Stimulated activated CD4-positive, alpha-beta T cell treated with anti-CD3 and anti-CD28 coated beads, Interleukin-2, amount 100 ng/mL, for 4 hours (primary cell): Measurements from ENCODE around the gene VPS45.
A peak's percentile ranks its signal among the peaks of the same experiment; 100 is the strongest.
"Not testable (repeated sequence)": the region's sequence is repeated elsewhere in the genome, so short reads cannot be mapped to it uniquely, and the experiment has no call there.

ENCODE experiments used
- DNase-seq: peaks from one replicate; pipeline ENCODE4 v3.0.0-alpha.2; 2020; ENCODE audit warnings: low read depth

Gene VPS45

DNA sequence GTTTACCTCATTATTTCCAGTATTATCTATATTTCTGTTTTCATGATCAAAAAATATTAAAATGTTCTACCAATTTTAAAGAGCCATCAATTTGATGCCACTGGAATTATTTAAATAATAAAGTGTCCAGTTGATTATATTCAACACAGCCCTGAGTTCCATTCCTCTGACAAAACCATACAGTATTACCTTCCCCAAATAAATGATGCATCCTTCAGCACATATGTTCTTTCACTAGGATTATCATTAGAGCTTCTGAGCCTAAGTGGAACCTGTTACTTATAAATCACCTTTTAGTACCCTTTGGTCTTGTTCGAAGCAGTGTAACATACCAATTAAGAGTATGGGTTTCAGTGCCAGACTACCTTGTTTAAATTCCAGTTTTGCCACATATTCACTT lies 64.8 kb downstream of the VPS45 start:
- DNase-seq: no peak

DNA sequence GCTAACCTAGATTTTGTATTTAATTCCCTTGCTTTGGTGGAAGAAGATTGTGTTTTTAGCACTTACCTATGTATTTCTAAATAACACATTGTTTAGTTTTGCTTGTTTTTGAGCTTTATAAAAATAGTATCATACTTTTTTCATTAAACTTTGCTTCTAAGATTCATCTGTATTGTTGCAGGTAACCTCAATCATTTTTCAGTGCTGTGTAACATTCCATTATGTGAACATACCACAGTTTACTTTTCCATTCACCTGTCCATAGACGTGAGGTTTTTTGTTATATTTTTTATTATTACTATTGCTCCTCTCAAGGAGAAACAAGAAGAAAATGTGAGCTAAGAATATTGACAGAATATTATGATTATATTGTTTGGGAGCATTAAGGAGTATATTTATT lies 67.0 kb downstream of the VPS45 start:
- DNase-seq: no peak

DNA sequence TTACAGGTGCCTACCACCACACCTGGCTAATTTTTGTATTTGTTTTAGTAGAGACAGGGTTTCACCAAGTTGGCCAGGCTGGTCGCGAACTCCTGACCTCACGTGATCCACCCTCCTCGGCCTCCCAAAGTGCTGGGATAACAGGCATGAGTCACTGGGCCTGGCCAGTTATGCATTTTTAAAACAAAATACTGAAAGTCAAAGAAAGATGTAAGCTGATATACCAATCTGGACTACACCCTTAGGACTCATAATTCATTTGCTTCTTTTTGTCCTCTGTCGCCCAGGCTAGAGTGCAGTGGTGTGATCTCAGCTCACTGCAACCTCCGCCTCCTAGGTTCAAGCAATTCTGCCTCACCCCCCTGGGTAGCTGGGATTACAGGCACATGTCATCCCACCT lies 67.8 kb downstream of the VPS45 start:
- not testable (repeated sequence) for DNase-seq

DNA sequence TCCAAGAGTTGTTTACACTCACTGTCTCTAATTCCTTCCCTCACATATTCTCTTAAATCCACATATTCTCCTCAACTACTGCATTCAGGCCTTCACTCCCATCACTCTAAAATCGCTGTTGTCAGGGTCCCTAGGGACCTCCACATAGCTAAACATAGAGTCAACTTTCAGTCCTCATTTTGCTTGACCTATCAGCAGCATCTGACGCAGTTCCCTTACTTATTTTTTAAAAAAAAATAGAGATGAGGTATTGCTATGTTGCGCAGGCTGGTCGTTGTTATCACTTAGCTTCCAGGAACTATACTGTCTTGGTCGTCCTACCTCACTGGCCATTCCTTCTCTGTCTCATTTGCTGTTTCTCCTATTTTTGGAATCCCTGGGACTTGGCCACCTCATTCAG lies 70.5 kb downstream of the VPS45 start:
- DNase-seq: no peak

DNA sequence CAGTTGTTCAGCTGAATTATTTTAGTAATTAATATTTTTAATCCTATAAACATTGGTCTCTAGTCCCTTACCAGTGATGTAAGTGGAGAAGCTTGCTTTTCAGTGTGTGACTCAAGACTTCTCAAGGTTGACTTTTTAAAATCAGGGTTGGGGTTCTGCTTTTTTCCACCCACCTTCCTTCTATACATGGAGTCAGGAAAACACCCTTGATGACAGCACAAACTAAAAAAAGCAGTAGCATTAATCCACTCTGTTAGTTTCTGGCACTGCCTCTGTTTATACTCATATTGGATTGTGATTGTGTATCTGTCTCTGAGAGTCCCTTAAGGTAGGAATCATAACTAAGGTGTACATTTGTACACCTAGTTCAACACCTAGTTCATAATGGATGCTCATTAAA lies 73.9 kb downstream of the VPS45 start:
- no peak for DNase-seq

DNA sequence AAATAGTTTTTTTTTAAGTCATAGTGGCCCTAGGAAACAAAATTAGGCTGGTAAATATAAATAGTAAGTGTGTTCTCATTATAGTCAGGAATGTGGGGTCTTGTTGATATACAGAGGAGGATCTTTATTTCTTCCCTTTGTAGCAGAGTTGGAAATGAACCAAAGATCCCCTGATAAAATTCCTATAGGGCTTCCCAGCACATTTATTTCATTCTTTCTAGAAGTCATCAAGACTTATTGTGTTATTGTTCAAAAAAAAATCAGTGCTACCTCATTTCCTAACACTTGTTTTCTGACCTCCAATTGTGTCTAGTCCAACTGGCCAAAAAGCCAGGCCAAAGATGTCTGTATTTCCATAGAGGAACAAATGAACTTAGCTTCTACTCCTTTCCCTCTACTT lies 74.5 kb downstream of the VPS45 start:
- no peak for DNase-seq

DNA sequence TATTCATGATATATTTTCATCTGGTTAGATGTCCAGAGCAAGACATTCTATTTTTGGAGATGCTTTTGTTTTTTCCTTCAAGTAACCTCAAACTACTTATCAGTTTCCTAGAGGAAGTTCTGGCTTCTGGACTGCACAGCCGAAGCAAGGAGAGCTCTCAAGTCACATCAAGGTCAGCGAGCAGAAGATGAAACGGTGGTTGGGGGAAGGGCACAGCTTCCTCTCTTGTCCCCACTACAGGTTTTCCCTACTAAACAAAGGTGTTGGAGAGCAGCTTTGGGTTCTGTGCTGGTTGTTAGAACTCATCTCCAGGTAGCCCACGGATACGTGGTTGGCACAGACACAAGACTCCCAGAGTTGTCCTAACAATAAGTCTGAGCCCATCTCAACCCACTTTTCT lies 77.0 kb downstream of the VPS45 start:
- no peak for DNase-seq

DNA sequence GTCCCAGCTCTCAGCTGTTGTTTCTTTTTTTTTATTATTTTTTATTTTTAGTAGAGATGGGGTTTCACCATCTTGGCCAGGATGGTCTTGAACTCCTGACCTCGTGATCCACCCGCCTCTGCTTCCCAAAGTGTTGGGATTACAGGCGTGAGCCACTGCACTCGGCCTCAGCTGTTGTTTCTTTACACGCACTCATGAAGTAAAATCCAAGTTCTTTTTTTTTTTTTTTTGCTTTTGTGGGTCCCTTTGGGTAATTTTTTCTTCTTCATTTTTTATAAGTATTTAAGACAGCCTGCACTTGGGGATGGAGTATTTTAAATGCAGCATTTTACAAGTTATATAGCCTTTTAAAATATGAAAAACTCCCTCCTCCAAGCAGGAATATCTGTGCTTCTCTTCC lies 78.4 kb downstream of the VPS45 start:
- not testable (repeated sequence) for DNase-seq

DNA sequence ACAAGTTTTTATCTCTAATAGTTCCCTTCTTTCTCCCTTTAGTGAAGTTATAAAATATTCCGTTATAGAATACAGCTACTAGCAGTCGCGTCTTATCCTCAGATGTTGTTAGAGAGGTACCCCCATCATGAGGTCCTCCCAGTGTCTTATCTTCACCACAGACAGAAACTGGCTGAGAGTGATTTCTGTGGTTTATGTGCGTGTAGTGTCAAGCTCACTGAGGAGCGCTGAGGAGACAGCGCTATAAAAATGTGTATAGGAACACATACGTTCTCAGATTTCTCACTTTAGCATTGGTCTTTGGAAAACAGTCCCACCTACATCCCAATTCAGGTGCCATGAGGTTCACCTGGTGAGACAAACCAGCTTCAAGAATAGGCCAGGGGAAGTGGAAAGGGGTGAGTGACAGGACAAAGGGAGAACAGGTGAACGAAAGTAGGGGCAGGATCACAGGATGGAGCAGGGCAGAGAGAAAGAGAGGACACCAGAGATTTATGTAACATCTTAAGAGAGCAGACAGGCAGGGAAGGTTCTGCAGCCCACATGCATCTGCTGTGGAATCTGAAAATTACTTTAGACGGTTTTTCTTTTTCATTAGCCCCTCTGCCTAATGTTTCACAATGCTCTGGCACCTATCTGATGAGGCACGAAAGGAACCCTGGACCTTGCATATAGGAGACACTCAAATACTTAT lies 79.4 kb downstream of the VPS45 start:
- DNase-seq: no peak

DNA sequence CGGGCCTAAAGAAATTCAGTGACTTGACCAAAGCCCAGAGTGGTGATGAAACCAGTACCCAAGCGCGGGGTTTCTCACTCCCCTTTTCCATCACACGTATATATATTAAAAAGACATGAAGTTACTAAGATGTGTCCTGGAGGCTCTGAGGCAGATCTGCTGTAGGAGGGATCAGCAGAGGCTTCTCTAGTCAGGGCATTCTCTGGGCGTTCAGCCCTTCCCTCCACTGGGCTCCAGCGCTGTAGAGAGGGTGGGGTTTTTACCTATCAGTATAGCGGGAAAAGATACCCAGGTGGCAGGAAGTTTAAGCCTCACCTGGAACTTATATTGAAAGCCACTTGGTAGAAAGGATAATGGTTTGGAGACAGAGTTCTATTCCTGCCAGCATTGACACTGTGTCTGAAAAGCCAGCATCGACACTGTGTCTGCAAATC lies 81.3 kb downstream of the VPS45 start:
- no peak for DNase-seq

DNA sequence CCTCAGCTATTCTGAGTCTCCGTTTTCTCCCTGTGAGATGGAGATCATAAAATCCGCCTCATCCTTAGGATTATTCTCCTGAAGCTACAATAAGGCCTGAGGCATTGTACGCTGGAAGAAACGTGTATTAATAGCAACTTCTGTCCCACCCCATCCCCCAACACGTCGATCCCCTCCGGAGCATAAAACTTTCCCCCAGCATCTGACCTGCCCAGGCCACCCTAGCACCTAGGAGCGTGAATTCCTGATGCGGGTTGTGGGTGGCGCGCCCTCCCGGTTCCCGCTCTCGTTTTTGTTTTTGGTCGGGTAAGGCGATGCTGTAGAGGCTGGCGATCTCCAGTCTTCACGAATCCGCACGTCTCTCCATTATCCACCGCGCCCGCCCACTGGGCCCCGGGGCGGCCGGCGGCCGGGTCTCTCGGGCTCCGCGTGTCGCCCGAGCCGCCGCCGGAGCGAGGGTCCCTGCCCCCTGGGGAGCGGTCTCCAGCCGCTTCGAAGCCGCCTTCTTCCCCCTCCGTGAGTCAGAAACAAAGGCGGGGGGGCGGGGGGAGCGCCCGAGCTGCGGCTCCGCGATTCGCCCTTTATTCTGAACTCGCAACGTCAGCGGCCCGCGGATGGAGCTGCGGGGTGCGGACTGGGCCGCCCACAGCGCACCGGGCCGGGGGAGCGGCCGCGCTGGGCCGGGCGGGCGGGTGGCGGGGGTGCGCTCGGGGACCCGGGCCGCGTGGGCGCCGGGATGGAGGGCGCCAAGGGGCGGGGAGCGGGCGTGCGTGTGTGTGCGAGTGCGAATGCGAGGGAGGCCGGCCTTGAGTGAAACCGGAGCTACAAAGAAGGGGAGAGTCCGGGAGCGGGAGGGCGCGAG lies 81.9 kb downstream of the VPS45 start, which contains the start of gene PLEKHO1:
PLEKHO1 (plus strand) TSS at position 646 of the 862 bp plus-strand sequence. CDS start 342 bp downstream, outside the sequence.
- DNase-seq: peak; percentile 82

DNA sequence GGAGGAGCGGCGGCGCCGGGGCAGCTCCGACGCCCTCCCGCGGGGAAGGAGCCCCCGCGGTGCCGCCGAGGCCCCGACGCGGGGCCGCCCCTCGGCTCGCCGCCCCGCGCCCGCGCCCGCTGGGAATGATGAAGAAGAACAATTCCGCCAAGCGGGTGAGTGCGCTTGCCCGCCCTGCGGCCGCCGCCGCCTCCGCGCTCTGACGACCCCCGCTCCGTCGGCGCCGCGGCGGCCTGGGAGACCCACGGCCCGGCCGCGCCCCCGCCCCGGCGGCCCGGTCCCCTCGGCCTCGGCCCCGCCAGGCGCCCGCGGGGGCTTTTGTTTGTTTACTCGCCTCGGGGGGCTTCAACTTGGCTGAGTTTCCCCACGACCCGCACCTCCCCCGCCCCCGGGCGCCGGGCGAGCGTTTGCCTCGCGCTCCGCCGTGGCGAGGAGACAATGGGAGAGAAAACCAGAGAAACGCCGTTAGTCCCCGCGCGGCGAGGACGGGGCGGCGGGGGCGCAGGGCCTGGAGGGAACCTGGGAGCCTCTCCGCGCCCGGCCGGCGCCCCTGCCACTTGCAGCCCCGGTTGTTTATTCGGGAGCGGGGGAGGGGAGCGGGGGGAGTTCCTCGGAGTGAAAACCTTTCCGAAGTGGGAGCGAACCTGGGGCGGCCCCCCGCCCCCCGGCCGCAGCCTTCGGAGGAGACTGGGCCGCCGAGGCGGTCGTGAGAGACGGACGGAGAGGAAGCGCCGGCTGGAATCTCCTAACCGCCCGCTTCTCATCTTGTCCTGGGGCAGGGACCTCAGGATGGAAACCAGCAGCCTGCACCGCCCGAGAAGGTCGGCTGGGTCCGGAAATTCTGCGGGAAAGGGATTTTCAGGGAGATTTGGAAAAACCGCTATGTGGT lies 82.8 kb downstream of the VPS45 start:
- no peak for DNase-seq

DNA sequence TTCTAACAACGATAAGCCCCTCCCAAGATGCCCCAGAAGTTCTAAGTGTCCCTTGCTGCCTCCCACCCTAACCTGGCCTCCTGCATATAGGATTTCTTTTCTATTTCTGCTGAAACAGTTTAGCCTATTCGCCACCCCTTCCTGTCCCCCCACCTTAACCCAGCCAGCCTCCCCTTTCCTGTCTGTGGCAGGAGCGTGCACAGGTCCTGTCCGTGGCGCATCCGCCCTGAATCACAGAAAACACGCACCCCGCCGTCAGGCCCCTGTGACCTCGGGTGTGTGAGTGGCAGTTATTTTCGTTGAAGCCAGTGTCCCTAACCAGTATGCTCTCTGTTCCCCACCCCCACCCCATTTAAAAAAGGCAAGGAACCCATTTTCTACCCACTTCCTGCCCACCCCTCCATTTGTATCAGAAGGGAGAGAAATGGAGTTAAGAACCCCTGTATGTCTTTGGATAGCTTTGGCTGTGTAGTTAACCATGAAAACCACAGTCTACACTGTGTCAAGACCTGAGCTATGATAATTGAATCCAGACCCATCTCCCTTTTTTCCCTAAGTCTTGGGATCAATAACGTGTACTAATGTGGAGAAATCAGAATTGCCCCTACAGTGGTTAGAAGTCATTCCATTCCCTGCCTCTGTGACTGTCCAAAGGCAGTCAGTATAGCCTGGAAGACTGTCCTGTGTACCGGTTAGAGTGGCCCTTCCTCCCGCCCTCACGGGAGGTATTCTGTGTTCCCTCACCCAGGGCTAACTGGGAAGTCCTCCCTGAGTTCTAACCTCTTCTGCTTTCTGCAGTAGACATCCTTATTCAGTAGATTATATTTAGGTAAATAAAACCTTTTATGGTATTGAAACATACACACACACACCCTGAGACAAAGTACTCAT lies 84.0 kb downstream of the VPS45 start:
- peak; percentile 43 for DNase-seq

DNA sequence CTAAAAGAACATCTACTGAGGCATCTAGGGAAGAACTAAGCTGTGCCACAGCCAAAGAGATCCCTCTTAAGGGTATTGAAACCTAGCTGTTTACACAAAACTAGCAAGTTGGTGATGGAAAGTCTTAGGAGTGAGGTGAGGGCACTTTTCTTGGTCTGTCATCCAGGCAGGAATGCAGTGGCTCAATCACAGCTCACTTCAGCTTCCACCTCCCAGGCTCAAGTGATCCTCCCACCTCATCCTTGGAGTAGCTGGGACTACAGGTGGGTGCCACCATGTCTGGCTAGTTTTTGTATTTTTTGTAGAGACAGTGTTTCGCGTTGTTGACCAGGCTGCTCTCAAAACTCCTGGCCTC lies 84.6 kb downstream of the VPS45 start:
- no peak for DNase-seq

DNA sequence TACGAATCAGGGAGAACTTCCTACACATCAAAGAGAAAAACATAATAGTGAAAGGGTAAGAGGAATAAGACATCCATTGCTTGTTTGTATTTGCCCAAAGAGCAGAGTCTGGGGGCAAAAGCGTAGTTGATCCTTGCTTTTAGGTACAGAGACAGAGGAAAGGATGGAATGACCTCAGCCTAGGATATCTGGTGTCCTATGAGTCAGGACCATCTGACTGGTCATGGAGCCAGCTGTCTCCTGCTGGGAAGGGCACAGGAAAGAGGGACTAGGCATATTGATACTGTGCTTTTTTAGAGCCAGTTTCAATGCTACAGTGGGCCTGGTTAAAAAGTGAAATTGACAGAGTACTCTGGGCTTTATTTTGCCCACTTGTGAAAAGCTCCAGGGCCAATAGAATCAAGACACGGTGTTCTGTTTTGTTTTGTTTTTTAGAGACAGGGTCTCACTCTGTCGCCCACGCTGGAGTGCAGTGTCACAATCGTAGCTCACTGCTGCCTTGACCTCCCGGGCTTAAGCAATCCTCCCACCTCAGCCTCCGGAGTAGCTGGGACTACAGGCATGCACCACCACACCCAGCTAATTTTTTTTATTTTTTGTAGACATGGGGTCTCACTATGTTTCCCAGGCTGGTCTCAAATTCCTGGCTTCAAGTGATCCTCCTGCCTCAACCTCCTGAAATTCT lies 85.3 kb downstream of the VPS45 start:
- no peak for DNase-seq

DNA sequence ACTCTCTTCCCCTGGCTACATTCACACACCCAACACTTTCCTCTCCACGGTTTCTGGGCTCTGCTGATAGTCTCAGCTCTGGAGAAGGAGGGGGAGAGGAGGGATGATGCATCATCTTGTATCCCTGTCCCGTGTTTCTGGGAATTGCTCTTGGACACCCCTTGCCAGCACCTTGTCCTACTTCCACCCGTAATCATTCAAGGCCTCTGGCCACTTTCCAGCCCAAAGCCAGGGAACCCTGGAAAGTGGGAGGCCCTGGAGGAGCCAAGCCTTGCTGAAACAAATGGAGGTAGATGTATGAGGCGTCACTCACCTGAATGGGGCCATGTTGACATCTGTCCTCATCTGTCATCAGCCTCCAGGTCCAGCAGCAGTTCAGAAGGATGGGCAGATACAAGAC lies 86.6 kb downstream of the VPS45 start:
- no peak for DNase-seq

DNA sequence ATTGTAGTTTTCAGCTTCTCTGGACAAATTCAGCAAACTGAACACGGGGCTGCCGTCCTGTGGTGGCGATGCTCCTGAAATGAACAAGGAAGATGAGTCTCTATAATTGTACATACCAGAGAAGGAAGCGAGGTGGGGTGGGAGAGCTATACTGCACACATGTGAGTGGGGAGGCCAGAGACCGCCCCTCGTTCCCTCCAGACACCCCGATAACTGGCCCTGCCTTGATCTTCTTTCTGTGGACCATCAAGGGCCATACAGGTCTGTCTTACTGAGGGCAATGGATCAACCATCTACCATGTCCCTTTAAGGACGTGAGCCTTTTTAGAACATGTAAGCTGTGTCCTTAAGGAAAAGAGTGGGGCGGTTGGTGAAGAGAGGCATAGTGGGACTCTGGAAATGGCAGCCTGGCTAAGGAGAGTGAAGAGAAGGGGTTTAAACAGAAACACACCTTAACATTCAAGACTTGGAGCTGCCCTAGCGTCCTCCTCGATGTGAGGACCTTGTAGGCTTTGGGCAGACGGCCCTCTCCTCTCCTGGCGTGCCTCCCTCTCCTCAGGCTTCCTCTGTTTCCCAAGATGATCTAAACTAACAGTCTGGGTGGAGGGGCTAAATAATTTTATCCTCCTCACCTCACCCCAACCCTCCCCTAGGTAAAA lies 88.0 kb downstream of the VPS45 start:
- no peak for DNase-seq

DNA sequence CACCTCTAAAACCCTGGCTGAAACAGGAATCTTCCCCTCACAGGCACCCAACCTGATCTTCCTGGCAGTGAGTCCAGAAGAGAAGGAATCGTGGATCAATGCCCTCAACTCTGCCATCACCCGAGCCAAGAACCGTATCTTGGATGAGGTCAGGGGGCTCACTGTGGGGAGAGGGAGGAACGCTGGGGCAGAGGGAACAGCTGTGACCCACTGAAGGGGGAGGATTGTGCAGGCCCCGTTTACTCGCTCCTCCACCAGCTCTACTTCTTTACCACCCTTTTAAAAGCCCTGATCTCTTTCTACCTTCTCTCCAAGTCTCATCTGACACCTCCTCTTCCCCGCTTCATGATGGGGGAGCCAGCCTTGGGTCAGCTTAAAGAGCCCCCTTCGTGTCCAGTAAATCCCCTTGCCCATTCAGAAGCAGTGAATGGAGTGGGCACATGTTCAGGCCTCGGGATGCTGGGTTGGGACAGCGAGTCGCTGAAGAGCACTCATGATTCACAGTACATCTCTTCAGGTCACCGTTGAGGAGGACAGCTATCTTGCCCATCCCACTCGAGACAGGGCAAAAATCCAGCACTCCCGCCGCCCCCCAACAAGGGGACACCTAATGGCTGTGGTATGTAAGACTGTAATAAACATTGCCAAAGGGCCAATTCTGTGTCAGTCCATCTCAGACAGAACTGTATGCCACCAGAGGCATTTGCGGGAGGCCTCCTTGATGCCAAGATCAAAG lies 89.5 kb downstream of the VPS45 start:
- DNase-seq: no peak

DNA sequence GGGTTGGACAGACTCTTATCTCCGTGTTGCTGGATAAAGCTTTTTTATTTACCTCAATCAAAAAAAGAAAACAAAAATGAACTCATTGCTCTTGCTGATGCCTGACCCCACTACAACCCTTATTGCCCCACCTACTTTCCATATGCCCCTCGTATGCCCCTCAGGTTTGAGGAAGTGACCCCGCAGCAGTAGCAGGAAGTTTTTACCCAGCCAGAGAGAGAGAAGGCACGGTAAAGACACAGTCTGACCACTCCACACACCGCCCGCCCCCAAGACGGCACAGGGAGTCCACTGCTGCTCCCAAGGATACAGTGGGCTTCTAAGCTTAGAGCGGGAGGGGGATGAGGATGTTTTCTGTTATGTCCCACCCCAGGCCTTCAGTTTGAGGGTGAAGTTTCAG lies 92.0 kb downstream of the VPS45 start:
- no peak for DNase-seq
